ENCODE results near the gene COBL.
A peak's percentile ranks its signal among the peaks of the same experiment; 100 is the strongest.

COBL gene

DNA sequence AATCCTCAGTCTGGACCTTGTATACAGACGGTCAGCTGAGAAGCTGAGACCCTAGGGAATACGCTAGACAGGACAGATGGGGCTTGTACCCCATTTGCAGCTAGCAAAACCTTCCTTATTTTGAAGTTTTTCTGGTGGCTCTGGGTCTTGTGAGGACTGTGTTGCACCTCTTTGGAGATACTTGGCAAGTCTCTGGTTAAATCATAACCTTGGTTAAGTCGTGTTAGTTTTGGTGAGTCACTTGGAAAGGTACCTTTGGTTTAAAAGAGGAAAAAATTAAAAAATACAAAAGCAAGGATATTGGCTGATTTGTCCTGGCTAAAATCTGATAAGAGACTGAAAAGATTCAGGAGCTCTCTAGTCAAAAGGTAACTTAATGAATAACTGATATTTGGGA, 140.6 kb downstream of the COBL start:
- no peaks in the 10 kb centered on the region for H3K36me3 Mint-ChIP-seq (ENCODE audit: low read depth)
- H3K9me3 Mint-ChIP-seq, result no peaks in the 10 kb centered on the region
- H3K4me1 Mint-ChIP-seq, result no peaks in the 10 kb centered on the region
- no peak overlapping the region for H3K27ac Mint-ChIP-seq
- H3K27me3 Mint-ChIP-seq (ENCODE audit: low read depth), result peaks cover 8% of the 10 kb centered on the region
- no peak overlapping the region for H3K4me3 Mint-ChIP-seq
- TF ChIP-seq, protein P1, sequence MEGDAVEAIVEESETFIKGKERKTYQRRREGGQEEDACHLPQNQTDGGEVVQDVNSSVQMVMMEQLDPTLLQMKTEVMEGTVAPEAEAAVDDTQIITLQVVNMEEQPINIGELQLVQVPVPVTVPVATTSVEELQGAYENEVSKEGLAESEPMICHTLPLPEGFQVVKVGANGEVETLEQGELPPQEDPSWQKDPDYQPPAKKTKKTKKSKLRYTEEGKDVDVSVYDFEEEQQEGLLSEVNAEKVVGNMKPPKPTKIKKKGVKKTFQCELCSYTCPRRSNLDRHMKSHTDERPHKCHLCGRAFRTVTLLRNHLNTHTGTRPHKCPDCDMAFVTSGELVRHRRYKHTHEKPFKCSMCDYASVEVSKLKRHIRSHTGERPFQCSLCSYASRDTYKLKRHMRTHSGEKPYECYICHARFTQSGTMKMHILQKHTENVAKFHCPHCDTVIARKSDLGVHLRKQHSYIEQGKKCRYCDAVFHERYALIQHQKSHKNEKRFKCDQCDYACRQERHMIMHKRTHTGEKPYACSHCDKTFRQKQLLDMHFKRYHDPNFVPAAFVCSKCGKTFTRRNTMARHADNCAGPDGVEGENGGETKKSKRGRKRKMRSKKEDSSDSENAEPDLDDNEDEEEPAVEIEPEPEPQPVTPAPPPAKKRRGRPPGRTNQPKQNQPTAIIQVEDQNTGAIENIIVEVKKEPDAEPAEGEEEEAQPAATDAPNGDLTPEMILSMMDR (IDR thresholded peaks at IDR 0.05; ENCODE audit: unreplicated experiment in 3 of 3), result no peak

DNA sequence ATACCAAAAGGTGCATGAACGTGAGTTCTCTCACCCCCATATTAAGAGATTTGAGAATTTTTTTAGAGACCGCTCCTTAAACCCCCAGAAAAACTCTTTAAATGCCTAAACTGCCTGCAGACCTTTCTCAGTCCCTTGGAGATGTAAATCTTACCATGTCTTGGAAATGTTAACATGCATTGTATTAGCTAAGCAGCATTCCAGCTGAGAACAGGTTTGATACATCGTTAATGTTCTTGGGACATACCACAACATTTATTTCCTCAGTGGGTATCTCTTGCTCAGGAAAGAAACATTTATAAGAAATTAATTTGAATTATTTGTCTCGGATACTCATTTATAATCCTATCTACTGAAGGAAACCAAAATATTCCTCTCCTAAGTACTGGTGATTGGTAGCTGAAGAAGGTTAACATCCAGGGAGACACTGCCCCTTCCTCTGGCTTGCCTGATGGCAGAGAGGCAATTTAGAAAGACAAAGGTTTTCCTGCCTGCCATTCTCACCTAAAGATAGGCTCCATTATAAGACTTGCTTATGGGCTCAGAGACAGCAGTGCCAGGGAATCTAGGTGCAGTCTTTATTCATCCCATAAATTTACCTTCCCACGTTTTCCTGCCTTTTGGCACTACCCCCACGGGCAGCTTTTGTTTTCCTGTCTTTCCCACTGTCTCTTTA, 141.2 kb downstream of the COBL start:
- Mint-ChIP-seq H3K27ac (no peak overlapping the region), H3K27me3 (ENCODE audit: low read depth) (peaks cover 8% of the 10 kb centered on the region), H3K4me1 (no peaks in the 10 kb centered on the region), H3K9me3 (no peaks in the 10 kb centered on the region), H3K4me3 (no peak overlapping the region), H3K36me3 (ENCODE audit: low read depth) (no peaks in the 10 kb centered on the region)
- TF ChIP-seq, protein P1 (IDR thresholded peaks at IDR 0.05; ENCODE audit: unreplicated experiment in 3 of 3), result no peak

DNA sequence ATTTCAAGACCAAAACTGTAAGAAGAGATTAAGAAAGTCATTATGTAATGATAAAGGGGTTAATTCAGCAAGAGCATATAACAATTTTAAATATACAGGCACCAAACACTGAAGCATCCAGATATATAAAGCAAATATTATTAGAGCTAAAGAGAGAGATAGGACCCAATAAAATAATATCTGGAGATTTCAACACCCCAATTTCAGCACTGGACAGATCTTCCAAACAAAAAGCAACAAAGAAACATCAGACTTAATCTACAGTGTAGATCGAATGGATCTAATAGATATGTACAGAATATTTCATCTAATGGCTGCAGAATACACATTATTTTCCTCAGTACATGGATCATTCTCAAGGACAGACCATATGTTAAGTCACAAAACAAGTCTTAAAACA, 151.3 kb downstream of the COBL start:
- no peaks in the 10 kb centered on the region for H3K9me3 Mint-ChIP-seq
- no peak overlapping the region for H3K27ac Mint-ChIP-seq
- no peak overlapping the region for H3K4me3 Mint-ChIP-seq
- TF ChIP-seq, protein P1 (IDR thresholded peaks at IDR 0.05; ENCODE audit: unreplicated experiment in 3 of 3), result no peak
- H3K4me1 Mint-ChIP-seq, result peaks cover 5% of the 10 kb centered on the region
- H3K27me3 Mint-ChIP-seq (ENCODE audit: low read depth), result no peaks in the 10 kb centered on the region
- no peaks in the 10 kb centered on the region for H3K36me3 Mint-ChIP-seq (ENCODE audit: low read depth)

DNA sequence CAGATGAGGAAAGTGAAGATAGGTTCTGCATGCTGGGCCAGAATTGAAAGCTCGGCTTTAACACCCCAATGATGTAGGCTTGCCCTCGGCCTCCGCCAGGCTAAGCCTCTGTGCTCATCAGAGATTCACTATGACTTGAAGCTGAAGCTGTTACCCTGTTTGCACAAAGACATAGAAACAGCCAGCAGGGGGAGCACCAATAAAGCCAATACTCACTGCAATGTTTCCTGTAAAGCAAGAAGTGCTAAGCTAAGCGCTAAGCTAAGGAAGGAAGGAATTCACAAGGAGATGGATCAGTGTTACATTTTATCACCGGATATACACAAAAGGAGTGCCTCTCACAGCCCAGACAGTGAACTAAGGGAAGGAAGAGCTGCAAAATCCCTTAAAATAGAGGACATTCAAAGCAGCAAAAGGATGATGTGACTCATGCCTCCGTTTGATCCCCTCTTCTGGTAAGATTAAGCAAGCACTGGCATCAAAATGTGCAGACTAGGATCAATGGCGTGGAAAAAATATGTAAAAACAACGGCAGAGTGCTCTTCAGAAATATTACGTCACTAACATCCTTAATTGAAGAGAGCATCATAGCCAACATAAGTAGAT, 153.8 kb downstream of the COBL start:
- TF ChIP-seq, protein P1 (IDR thresholded peaks at IDR 0.05; ENCODE audit: unreplicated experiment in 3 of 3), result peak; percentile 77 to 88 (median 83)
- no peaks in the 10 kb centered on the region for H3K9me3 Mint-ChIP-seq
- H3K27ac Mint-ChIP-seq, result no peak overlapping the region
- H3K36me3 Mint-ChIP-seq (ENCODE audit: low read depth), result no peaks in the 10 kb centered on the region
- no peak overlapping the region for H3K4me3 Mint-ChIP-seq
- H3K4me1 Mint-ChIP-seq, result peaks cover 5% of the 10 kb centered on the region
- H3K27me3 Mint-ChIP-seq (ENCODE audit: low read depth), result no peaks in the 10 kb centered on the region

DNA sequence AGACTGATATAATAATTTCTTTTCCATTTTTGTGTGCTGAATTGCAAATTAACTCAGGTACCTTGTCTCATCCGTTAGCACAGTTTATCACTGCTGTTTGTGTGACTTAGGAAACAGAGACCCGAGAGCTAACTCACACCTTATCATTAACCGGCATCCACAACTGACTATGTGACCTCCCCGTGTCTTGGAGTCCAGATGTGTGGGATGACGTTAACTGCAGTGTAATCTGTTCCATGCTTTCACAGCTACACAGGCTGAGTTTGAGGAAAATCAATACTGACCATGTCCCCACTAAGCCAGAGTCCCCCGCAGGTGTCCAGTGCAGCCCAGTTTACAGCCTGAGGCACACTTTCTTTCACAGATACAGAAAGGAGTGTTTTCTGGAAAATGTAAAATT, 154.7 kb downstream of the COBL start:
- H3K27me3 Mint-ChIP-seq (ENCODE audit: low read depth), result no peaks in the 10 kb centered on the region
- H3K4me3 Mint-ChIP-seq, result no peak overlapping the region
- TF ChIP-seq, protein P1 (IDR thresholded peaks at IDR 0.05; ENCODE audit: unreplicated experiment in 3 of 3), result no peak
- H3K27ac Mint-ChIP-seq, result no peak overlapping the region
- H3K9me3 Mint-ChIP-seq, result no peaks in the 10 kb centered on the region
- no peaks in the 10 kb centered on the region for H3K36me3 Mint-ChIP-seq (ENCODE audit: low read depth)
- peaks cover 5% of the 10 kb centered on the region for H3K4me1 Mint-ChIP-seq
